Astrocyte (in vitro differentiated cells and primary cell): ENCODE measurements around the gene INPP5K. TPM values are rescaled to one million over a fixed set of nuclear protein-coding genes. Genes with fewer than 3 reads are reported as not detected.
"Not testable (repeated sequence)": the region's sequence is repeated elsewhere in the genome, so short reads cannot be mapped to it uniquely, and the experiment has no call there.

Source experiments
- DNase-seq: peaks from one replicate; pipeline ENCODE4 v3.0.0-alpha.2; 2010; ENCODE audit warnings: low read depth
- FAIRE-seq: peaks from 2 replicates; lab custom pipeline; 2011; peaks lifted over from hg19 to GRCh38; lab: Jason Lieb, UNC
- H2AFZ ChIP-seq: 2 replicates; pipeline ENCODE4 v1.6.0; 2012; ENCODE audit warnings: low read depth, low read length, inconsistent platforms
- H3K27ac ChIP-seq: 2 replicates; pipeline ENCODE4 v1.5.1; 2011; ENCODE audit warnings: low read depth, low read length, inconsistent platforms
- H3K27me3 ChIP-seq: 2 replicates; pipeline ENCODE4 v1.6.0; 2011; ENCODE audit warnings: low read length, inconsistent platforms; ENCODE audit not compliant: insufficient read depth
- H3K36me3 ChIP-seq: 2 replicates; pipeline ENCODE4 v1.5.1; 2011; ENCODE audit warnings: low read length, inconsistent platforms; ENCODE audit not compliant: insufficient read depth
- H3K4me1 ChIP-seq: 2 replicates; pipeline ENCODE4 v1.5.1; 2011; ENCODE audit warnings: low read length, inconsistent platforms; ENCODE audit not compliant: insufficient read depth
- H3K4me2 ChIP-seq: 2 replicates; pipeline ENCODE4 v1.6.0; 2012; ENCODE audit warnings: low read length, inconsistent platforms
- H3K4me3 ChIP-seq: 2 replicates; pipeline ENCODE4 v1.5.1; 2011; ENCODE audit warnings: low read depth, mild to moderate bottlenecking, low read length, inconsistent platforms; ENCODE audit not compliant: insufficient read depth
- H3K79me2 ChIP-seq: 2 replicates; pipeline ENCODE4 v1.6.0; 2012; ENCODE audit warnings: mild to moderate bottlenecking, low read length, inconsistent platforms; ENCODE audit not compliant: insufficient read depth
- H3K9ac ChIP-seq: 2 replicates; pipeline ENCODE4 v1.6.0; 2012; ENCODE audit warnings: mild to moderate bottlenecking, low read length, inconsistent platforms
- H3K9me3 ChIP-seq: 2 replicates; pipeline ENCODE4 v1.5.1; 2012; ENCODE audit warnings: low read depth, mild to moderate bottlenecking, low read length, inconsistent platforms; ENCODE audit not compliant: insufficient read depth
- H4K20me1 ChIP-seq: 2 replicates; pipeline ENCODE4 v1.6.0; 2012; ENCODE audit warnings: low read length, inconsistent platforms; ENCODE audit not compliant: insufficient read depth
- H3K27ac Mint-ChIP-seq: one replicate; pipeline ENCODE4 v1.8.0; 2021; ENCODE audit warnings: mild to moderate bottlenecking, mixed read lengths; ENCODE audit not compliant: unreplicated experiment
- H3K27me3 Mint-ChIP-seq: one replicate; pipeline ENCODE4 v1.8.0; 2021; ENCODE audit warnings: low read depth, mixed read lengths; ENCODE audit not compliant: unreplicated experiment
- H3K36me3 Mint-ChIP-seq: one replicate; pipeline ENCODE4 v1.8.0; 2021; ENCODE audit warnings: low read depth, mixed read lengths; ENCODE audit not compliant: unreplicated experiment
- H3K4me1 Mint-ChIP-seq: one replicate; pipeline ENCODE4 v1.8.0; 2021; ENCODE audit warnings: low read depth, mixed read lengths; ENCODE audit not compliant: unreplicated experiment
- H3K4me3 Mint-ChIP-seq: one replicate; pipeline ENCODE4 v1.8.0; 2021; ENCODE audit warnings: mild to moderate bottlenecking, moderate library complexity, mixed read lengths; ENCODE audit not compliant: unreplicated experiment
- H3K9me3 Mint-ChIP-seq: one replicate; pipeline ENCODE4 v1.8.0; 2021; ENCODE audit warnings: mild to moderate bottlenecking, mixed read lengths; ENCODE audit not compliant: unreplicated experiment
- CTCF ChIP-seq: IDR thresholded peaks from 2 replicates; pipeline ENCODE4 v1.5.1; 2011; ENCODE audit warnings: low read depth, mild to moderate bottlenecking, inconsistent platforms, low read length, moderate library complexity; ENCODE audit not compliant: insufficient read depth
- EZH2 ChIP-seq: IDR thresholded peaks from 2 replicates; pipeline ENCODE4 v1.6.1; 2012; ENCODE audit warnings: mild to moderate bottlenecking, low read length, inconsistent platforms; ENCODE audit not compliant: insufficient read depth
- total RNA-seq: library from RNA; stranded (reverse); gene quantifications from 2 replicates; pipeline ENCODE4 v1.2.1, GENCODE V29; 2021

INPP5K gene
- total RNA-seq, 1 donor from 2014 or later: 26.7 TPM

GRCh38 chr17:1449412-1449967 lies 66.9 kb downstream of the INPP5K start:
- FAIRE-seq (no peak), DNase-seq (no peak)
- Histone ChIP-seq H3K79me2 (peaks cover 98% of the 10 kb centered on the region), H3K9me3 (no peaks in the 10 kb centered on the region), H3K27ac (no peak overlapping the region), H4K20me1 (peaks cover 93% of the 10 kb centered on the region), H3K4me1 (peaks cover 3% of the 10 kb centered on the region), H3K4me3 (no peak overlapping the region), H3K9ac (no peak overlapping the region), H2AFZ (no peak overlapping the region), H3K27me3 (no peaks in the 10 kb centered on the region), H3K4me2 (no peak overlapping the region), H3K36me3 (no peaks in the 10 kb centered on the region)
- H3K4me3 Mint-ChIP-seq: no peak overlapping the region
- peaks cover 30% of the 10 kb centered on the region for H3K4me1 Mint-ChIP-seq
- H3K27me3 Mint-ChIP-seq: no peaks in the 10 kb centered on the region
- no peaks in the 10 kb centered on the region for H3K9me3 Mint-ChIP-seq
- H3K27ac Mint-ChIP-seq: peak overlapping the region; percentile 23
- H3K36me3 Mint-ChIP-seq: peaks cover 18% of the 10 kb centered on the region
- no peak for TF ChIP-seq CTCF
- no peak for TF ChIP-seq EZH2

GRCh38 chr17:1447052-1447451 lies 69.4 kb downstream of the INPP5K start:
- Mint-ChIP-seq H3K27me3 (no peaks in the 10 kb centered on the region), H3K36me3 (peaks cover 8% of the 10 kb centered on the region), H3K27ac (peak overlapping the region; percentile 69), H3K4me3 (peak overlapping the region; percentile 46), H3K4me1 (peaks cover 15% of the 10 kb centered on the region), H3K9me3 (no peaks in the 10 kb centered on the region)
- Histone ChIP-seq H3K27ac (no peak overlapping the region), H4K20me1 (peaks cover 86% of the 10 kb centered on the region), H3K9me3 (no peaks in the 10 kb centered on the region), H3K36me3 (no peaks in the 10 kb centered on the region), H2AFZ (no peak overlapping the region), H3K4me3 (no peak overlapping the region), H3K4me1 (no peaks in the 10 kb centered on the region), H3K27me3 (no peaks in the 10 kb centered on the region), H3K9ac (no peak overlapping the region), H3K79me2 (peaks cover 95% of the 10 kb centered on the region), H3K4me2 (no peak overlapping the region)
- DNase-seq (no peak), FAIRE-seq (no peak)
- no peak for TF ChIP-seq CTCF
- no peak for TF ChIP-seq EZH2

GRCh38 chr17:1446201-1446600 lies 70.2 kb downstream of the INPP5K start:
- Histone ChIP-seq H3K27ac (no peak overlapping the region), H3K36me3 (no peaks in the 10 kb centered on the region), H3K4me2 (no peak overlapping the region), H3K9ac (no peak overlapping the region), H3K4me1 (no peaks in the 10 kb centered on the region), H3K4me3 (no peak overlapping the region), H3K27me3 (no peaks in the 10 kb centered on the region), H4K20me1 (peaks cover 82% of the 10 kb centered on the region), H2AFZ (no peak overlapping the region), H3K79me2 (peaks cover 95% of the 10 kb centered on the region), H3K9me3 (no peaks in the 10 kb centered on the region)
- DNase-seq: no peak
- Mint-ChIP-seq H3K4me3 (no peak overlapping the region), H3K4me1 (peaks cover 12% of the 10 kb centered on the region), H3K36me3 (peaks cover 5% of the 10 kb centered on the region), H3K27ac (peak overlapping the region; percentile 85), H3K9me3 (no peaks in the 10 kb centered on the region), H3K27me3 (no peaks in the 10 kb centered on the region)
- no peak for FAIRE-seq
- TF ChIP-seq CTCF (no peak), EZH2 (no peak)

- not testable (repeated sequence) for H3K27ac ChIP-seq, H3K9me3 ChIP-seq, H3K9ac ChIP-seq, H3K4me2 ChIP-seq, H3K36me3 Mint-ChIP-seq, H3K27ac Mint-ChIP-seq, H3K9me3 Mint-ChIP-seq, H3K4me1 ChIP-seq, H3K27me3 Mint-ChIP-seq, H3K4me3 ChIP-seq, H3K36me3 ChIP-seq, FAIRE-seq, H2AFZ ChIP-seq, H3K27me3 ChIP-seq, H3K4me3 Mint-ChIP-seq, DNase-seq
- H3K4me1 Mint-ChIP-seq: peaks cover 12% of the 10 kb centered on the region
- H4K20me1 ChIP-seq: peaks cover 83% of the 10 kb centered on the region
- H3K79me2 ChIP-seq: peaks cover 95% of the 10 kb centered on the region
Observed at GRCh38 chr17:1445695-1446094, 70.7 kb downstream of the INPP5K start.
